NT2/D1 (cell line): ENCODE measurements around the gene ATP2A3.

Source experiments
- SUZ12 ChIP-seq: IDR thresholded peaks from 2 replicates; pipeline ENCODE4 v1.6.1; 2011; ENCODE audit not compliant: insufficient read length, insufficient read depth; ENCODE audit errors: extremely low read depth
- YY1 ChIP-seq: IDR thresholded peaks from 2 replicates; pipeline ENCODE4 v1.6.1; 2011; ENCODE audit not compliant: insufficient read length, insufficient read depth
- ZNF274 ChIP-seq: IDR thresholded peaks from 2 replicates; pipeline ENCODE4 v1.6.1; 2011; ENCODE audit warnings: mild to moderate bottlenecking, low read depth, low read length

- TF ChIP-seq YY1 (no peak), ZNF274 (no peak), SUZ12 (no peak)
Measured at GRCh38 chr17:3922765-3923164, 41.5 kb downstream of the ATP2A3 start.
